ENCODE measurements around the gene SPECC1. TPM values are rescaled to one million over a fixed set of nuclear protein-coding genes. Genes with fewer than 3 reads are reported as not detected.
"Not testable (repeated sequence)": the region's sequence is repeated elsewhere in the genome, so short reads cannot be mapped to it uniquely, and the experiment has no call there.

SPECC1 gene
- total RNA-seq, 6 experiments from 2014 or later: 19.2 to 33.7 (median 29.4) TPM

DNA sequence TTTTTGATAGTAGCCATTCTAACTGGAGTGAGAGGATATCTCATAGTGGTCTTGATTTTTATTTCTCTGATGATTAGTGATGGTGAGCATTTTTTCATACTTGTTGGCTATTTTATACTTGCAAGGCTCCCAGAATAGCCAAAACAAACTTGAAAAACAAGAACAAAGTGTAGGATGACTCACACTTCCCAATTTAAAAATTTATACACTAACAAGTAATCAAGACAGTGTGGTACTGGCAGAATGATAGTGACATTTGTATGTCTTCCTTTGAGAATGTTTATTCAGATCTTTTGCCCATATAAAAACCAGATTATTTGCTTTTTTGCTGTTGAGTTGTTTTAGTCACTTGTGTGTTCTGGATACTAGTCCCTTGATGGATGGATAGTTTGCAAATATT, 17.8 kb downstream of the SPECC1 start:
- DNase-seq: no peak
- Mint-ChIP-seq H3K27me3 (ENCODE audit: insufficient read depth) (peaks cover 12% of the 10 kb centered on the region), H3K36me3 (ENCODE audit: low read depth) (no peaks in the 10 kb centered on the region), H3K27ac (no peak overlapping the region), H3K4me3 (no peak overlapping the region), H3K4me1 (ENCODE audit: low read depth) (no peaks in the 10 kb centered on the region), H3K9me3 (no peaks in the 10 kb centered on the region)
- TF ChIP-seq, protein P1, sequence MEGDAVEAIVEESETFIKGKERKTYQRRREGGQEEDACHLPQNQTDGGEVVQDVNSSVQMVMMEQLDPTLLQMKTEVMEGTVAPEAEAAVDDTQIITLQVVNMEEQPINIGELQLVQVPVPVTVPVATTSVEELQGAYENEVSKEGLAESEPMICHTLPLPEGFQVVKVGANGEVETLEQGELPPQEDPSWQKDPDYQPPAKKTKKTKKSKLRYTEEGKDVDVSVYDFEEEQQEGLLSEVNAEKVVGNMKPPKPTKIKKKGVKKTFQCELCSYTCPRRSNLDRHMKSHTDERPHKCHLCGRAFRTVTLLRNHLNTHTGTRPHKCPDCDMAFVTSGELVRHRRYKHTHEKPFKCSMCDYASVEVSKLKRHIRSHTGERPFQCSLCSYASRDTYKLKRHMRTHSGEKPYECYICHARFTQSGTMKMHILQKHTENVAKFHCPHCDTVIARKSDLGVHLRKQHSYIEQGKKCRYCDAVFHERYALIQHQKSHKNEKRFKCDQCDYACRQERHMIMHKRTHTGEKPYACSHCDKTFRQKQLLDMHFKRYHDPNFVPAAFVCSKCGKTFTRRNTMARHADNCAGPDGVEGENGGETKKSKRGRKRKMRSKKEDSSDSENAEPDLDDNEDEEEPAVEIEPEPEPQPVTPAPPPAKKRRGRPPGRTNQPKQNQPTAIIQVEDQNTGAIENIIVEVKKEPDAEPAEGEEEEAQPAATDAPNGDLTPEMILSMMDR (IDR thresholded peaks at IDR 0.05): no peak

DNA sequence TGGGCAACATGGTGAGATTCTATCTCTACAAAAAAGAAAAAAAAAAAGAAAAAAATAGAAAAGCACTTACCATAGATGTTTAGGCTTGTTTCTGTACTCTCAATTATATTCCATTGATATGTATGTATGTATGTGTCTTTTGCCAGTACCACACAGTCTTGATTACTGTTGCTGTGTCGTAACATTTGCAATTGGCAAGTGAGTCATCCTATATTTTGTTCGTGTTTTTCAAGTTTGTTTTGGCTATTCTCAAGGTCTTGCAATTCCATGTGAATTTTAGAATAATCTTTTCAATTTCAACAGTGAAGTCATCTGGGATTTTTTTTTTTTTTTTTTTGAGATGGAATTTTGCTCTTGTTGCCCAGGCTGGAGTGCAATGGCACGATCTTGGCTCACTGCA, 19.3 kb downstream of the SPECC1 start:
- no peak for DNase-seq
- H3K27ac Mint-ChIP-seq: no peak overlapping the region
- no peaks in the 10 kb centered on the region for H3K4me1 Mint-ChIP-seq (ENCODE audit: low read depth)
- no peaks in the 10 kb centered on the region for H3K9me3 Mint-ChIP-seq
- peaks cover 8% of the 10 kb centered on the region for H3K27me3 Mint-ChIP-seq (ENCODE audit: insufficient read depth)
- H3K4me3 Mint-ChIP-seq: no peak overlapping the region
- TF ChIP-seq, protein P1 (IDR thresholded peaks at IDR 0.05): no peak
- H3K36me3 Mint-ChIP-seq (ENCODE audit: low read depth): no peaks in the 10 kb centered on the region

DNA sequence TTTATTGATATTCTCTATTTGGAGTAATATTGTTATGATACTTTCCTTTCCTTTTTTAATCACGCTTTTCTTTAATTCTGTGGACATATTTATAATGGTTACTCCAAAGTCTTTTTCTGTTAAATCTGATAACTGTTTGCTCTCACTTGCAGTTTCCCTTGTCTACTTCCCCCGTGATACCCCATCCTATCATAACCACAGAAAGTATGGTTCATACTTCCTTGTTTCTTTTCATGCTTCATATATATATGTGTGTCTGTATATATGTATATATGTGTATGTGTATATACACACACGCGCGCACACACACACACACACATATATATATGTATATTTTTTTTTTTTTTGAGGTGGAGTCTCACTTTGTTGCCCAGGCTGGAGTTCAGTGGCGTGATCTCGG, 23.5 kb downstream of the SPECC1 start:
- no peak for DNase-seq
- no peak overlapping the region for H3K4me3 Mint-ChIP-seq
- H3K36me3 Mint-ChIP-seq (ENCODE audit: low read depth): no peaks in the 10 kb centered on the region
- no peaks in the 10 kb centered on the region for H3K4me1 Mint-ChIP-seq (ENCODE audit: low read depth)
- H3K27ac Mint-ChIP-seq: no peak overlapping the region
- peaks cover 2% of the 10 kb centered on the region; the same call in 1 of the 2 replicates for H3K27me3 Mint-ChIP-seq (ENCODE audit: insufficient read depth)
- TF ChIP-seq, protein P1 (IDR thresholded peaks at IDR 0.05): no peak
- H3K9me3 Mint-ChIP-seq: no peaks in the 10 kb centered on the region

DNA sequence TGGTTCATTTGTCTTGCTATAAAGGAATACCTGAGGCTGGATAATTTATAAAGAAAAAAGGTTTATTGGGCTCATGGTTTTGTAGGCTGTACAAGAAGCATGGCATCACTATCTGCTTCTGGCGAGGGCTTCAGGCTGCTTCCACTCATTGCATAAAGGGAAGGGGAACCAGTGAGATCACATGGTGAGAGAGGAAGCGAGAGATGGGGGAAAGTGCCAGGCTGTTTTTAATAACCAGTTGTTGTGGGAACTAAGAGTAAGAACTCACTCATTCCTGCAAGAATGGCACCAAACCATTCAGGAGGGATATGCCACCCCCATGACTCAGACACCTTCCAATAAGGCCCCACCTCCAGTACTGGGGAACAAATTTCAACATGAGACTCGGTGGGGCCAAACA, 24.3 kb downstream of the SPECC1 start:
- no peak for DNase-seq
- H3K36me3 Mint-ChIP-seq (ENCODE audit: low read depth): no peaks in the 10 kb centered on the region
- no peaks in the 10 kb centered on the region for H3K4me1 Mint-ChIP-seq (ENCODE audit: low read depth)
- TF ChIP-seq, protein P1 (IDR thresholded peaks at IDR 0.05): no peak
- H3K27me3 Mint-ChIP-seq (ENCODE audit: insufficient read depth): peaks cover 2% of the 10 kb centered on the region; the same call in 1 of the 2 replicates
- H3K4me3 Mint-ChIP-seq: no peak overlapping the region
- H3K9me3 Mint-ChIP-seq: no peaks in the 10 kb centered on the region
- no peak overlapping the region for H3K27ac Mint-ChIP-seq

DNA sequence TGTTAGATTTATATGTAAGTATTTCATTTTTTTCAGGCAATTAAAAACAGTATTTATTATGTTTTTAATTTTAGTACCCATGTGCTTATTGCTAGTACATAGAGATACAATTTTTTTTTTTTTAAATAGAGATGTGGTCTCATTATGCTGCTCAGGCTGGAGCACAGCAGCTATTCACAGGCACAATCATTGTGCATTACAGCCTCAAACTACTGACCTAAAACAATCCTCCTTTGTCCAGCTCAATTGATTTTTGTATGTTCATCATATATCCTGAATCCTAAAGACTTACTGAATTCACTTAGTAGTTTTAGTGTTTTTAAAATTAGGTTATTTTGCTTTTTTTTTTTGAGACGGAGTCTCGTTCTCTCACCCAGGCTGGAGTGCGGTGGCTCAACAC, 26.3 kb downstream of the SPECC1 start:
- TF ChIP-seq, protein P1 (IDR thresholded peaks at IDR 0.05): no peak
- Mint-ChIP-seq H3K4me3 (no peak overlapping the region), H3K27me3 (ENCODE audit: insufficient read depth) (peaks cover 4% of the 10 kb centered on the region; the same call in 1 of the 2 replicates), H3K9me3 (no peaks in the 10 kb centered on the region), H3K4me1 (ENCODE audit: low read depth) (no peaks in the 10 kb centered on the region), H3K36me3 (ENCODE audit: low read depth) (no peaks in the 10 kb centered on the region), H3K27ac (no peak overlapping the region)
- no peak for DNase-seq

DNA sequence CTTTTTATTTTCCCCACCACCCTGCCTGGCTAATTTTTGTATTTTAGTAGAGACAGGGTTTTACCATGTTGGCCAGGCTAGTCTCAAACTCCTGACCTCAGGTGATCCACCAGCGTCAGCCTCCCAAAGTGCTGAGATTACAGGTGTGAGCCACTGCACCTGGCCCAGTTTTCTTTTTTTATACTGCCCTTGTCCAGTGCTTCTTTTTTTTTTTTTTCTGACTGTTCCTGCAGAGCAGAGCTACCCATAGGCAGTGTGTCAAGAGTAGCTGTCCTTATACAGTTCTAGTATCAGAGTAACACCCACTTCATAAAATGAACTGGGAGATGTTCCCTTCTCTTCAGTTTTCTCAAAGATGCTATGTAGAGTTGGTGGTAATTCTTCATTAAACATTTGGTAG, 28.1 kb downstream of the SPECC1 start:
- DNase-seq; H3K4me1 Mint-ChIP-seq (ENCODE audit: low read depth); H3K36me3 Mint-ChIP-seq (ENCODE audit: low read depth); H3K27ac Mint-ChIP-seq; H3K4me3 Mint-ChIP-seq; H3K9me3 Mint-ChIP-seq: not testable (repeated sequence)
- peaks cover 11% of the 10 kb centered on the region for H3K27me3 Mint-ChIP-seq (ENCODE audit: insufficient read depth)
